HG03432 (cell line): ENCODE results near the gene OR51B6.
A peak's percentile ranks its signal among the peaks of the same experiment; 100 is the strongest.
"Not testable (repeated sequence)": the region's sequence is repeated elsewhere in the genome, so short reads cannot be mapped to it uniquely, and the experiment has no call there.

Experiments
- ATAC-seq: cut with Tn5 transposase; IDR thresholded peaks from one replicate; pipeline ENCODE4 v1.9.1; 2021; ENCODE audit warnings: mild to moderate bottlenecking, moderate library complexity; ENCODE audit not compliant: unreplicated experiment

OR51B6 gene

GRCh38 chr11:5363679-5364078, 12.4 kb downstream of the OR51B6 start:
- no peak for ATAC-seq

DNA sequence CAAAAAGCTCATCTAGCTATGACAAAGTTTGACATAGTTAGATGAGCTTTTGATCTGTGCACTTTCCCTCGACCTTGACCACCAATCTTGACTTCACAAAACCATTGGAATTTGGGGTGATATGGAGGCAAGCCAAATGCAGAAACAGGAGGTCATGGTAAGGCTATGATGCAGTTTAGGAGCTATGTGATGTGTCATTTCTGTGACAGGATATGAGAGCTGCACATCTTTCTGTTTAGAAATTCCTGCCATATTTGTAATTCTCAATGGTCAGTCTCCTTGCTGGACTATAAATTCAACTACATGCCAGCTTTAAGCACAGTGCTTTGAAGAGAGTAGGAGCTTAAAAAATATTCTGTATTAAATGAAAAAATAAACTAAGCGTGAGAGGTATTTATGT, 12.9 kb downstream of the OR51B6 start:
- no peak for ATAC-seq

GRCh38 chr11:5366365-5366764, 15.1 kb downstream of the OR51B6 start:
- not testable (repeated sequence) for ATAC-seq

DNA sequence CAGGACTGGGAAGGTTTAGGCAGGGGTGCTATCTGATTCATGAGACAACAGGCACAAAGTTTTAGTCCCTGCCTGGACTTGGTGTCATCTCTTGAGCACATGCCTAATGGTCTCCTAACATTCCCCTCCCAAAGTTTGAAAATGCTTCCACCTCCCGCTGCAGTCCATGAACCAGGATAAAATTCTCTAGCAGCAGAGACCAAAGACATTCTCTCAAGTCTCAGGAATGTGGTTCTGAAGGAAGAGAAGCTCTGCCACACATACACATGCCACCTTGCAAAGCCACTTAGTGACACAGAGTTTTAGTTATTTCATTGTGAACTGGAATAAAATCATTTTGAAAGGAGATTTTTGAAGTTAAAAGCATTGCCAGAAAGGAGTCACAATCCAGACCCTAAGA, 15.5 kb downstream of the OR51B6 start:
- no peak for ATAC-seq

GRCh38 chr11:5367448-5368074, 16.3 kb downstream of the OR51B6 start:
- no peak for ATAC-seq

DNA sequence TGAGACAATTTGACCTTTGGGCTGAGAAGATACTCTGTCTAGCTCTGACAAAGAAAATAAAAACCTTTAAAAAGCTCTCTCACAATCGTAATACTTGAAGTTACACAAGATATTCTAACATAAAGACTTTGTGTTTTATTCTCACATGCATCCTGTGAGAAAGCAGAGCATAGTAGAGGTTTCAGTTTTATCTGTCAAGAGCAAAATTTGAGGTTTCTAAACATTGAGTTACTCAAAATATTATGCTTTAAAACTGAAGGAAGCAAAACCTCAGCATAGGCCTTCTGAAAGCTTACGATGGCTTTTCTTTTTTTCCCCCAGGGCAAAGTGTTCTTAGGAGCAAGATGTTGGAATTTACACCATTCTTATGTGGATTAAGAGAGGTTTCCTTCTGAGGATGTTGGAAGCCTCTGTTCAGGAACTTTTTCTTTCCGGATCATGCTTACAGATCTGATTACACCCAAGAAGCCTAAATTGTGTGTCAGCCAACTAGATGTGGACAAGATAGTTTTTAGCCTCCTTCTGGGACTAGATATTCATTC, 17.3 kb downstream of the OR51B6 start:
- peak; percentile 44 for ATAC-seq

- ATAC-seq = peak; percentile 45
These were observed 18.5 kb downstream of the OR51B6 start for GRCh38 chr11:5369789-5370188.

GRCh38 chr11:5380740-5381342, 29.5 kb downstream of the OR51B6 start:
- ATAC-seq = peak; percentile 92

DNA sequence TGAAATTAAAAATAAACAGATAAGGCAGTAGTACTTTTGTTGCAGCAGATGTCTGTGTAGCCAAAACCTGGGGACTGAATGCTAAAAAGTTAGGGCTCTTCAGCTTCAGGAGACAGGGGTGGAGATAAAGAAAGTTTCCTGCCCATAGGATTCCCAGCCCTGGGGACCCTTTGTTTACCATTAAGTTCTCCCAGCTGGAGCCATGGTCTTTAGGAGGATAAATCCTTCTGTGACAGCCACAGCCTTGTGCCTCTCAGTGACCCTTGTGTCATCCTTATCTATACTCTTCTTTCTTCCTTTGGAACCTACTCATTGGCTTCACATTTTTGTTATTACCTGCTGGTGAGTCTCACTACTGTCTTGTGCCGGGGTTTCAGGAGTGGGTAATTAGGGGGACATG, 32.3 kb downstream of the OR51B6 start, which contains the start of gene OR51M1:
Gene OR51M1, plus strand, starts transcription at position 237 of the 400 bp plus-strand sequence. CDS start 5,587 bp downstream, outside the sequence.
- no peak for ATAC-seq

DNA sequence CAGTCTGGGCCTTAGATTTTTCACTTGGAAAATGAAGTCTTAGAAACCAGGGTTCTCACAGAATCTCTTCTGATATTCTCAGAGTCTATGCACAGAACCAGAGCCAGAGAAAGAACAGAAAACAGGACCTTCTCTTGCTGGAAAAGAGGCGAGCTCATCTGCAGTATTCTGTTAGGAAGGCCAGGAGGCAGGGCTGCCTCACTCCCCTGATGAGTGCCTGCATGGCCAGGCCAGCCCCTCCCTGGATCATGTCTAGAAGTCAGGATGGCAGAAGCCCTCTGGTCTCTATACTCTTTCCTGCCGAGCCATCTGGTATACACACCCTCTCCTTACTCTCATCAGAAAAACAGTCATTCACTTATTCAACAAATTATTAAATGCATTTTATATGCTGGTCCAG, 33.0 kb downstream of the OR51B6 start:
- no peak for ATAC-seq

- ATAC-seq = no peak
These were observed 38.9 kb downstream of the OR51B6 start for GRCh38 chr11:5390210-5390609.

- no peak for ATAC-seq
These were observed 42.8 kb downstream of the OR51B6 start for GRCh38 chr11:5394091-5394490.

- ATAC-seq = no peak
These were observed 47.6 kb downstream of the OR51B6 start for GRCh38 chr11:5398936-5399335.
